Neural progenitor cell (in vitro differentiated cells): ENCODE results near the gene AKAP8L. TPM values are rescaled to one million over a fixed set of nuclear protein-coding genes. Genes with fewer than 3 reads are reported as not detected.

Experiments used
- DNase-seq: peaks from one replicate; pipeline ENCODE4 v3.0.0-alpha.2; 2016; ENCODE audit warnings: low spot score
- H2AFZ ChIP-seq: fragments of 200-600 bp; sonication (generic); replicated peaks from 2 replicates; pipeline ENCODE4 v1.6.1; 2016; ENCODE audit warnings: antibody characterized with exemption
- H3F3A ChIP-seq: fragments of 200-600 bp; sonication (generic); 2 replicates; pipeline ENCODE4 v1.6.1; 2016; ENCODE audit warnings: antibody characterized with exemption, low read depth
- H3K27ac ChIP-seq: fragments of 200-600 bp; sonication (generic); 2 replicates; pipeline ENCODE4 v1.5.1; 2016; ENCODE audit warnings: mild to moderate bottlenecking
- H3K27me3 ChIP-seq: fragments of 200-600 bp; sonication (generic); 2 replicates; pipeline ENCODE4 v1.6.1; 2016; ENCODE audit warnings: mild to moderate bottlenecking, moderate library complexity
- H3K36me3 ChIP-seq: fragments of 200-600 bp; sonication (generic); 2 replicates; pipeline ENCODE4 v1.5.1; 2016
- H3K4me1 ChIP-seq: fragments of 200-600 bp; sonication (generic); 2 replicates; pipeline ENCODE4 v1.6.1; 2016; ENCODE audit warnings: mixed run types
- H3K4me2 ChIP-seq: fragments of 200-600 bp; sonication (generic); 2 replicates; pipeline ENCODE4 v1.6.1; 2016
- H3K4me3 ChIP-seq: fragments of 200-600 bp; sonication (generic); 2 replicates; pipeline ENCODE4 v1.5.1; 2016
- H3K79me2 ChIP-seq: fragments of 200-600 bp; sonication (generic); 2 replicates; pipeline ENCODE4 v1.6.1; 2016; ENCODE audit warnings: low read depth
- H3K9ac ChIP-seq: fragments of 200-600 bp; sonication (generic); 2 replicates; pipeline ENCODE4 v1.6.1; 2016
- H3K9me3 ChIP-seq: fragments of 200-600 bp; sonication (generic); 2 replicates; pipeline ENCODE4 v1.5.1; 2016; ENCODE audit warnings: low read depth
- H4K20me1 ChIP-seq: fragments of 200-600 bp; sonication (generic); 2 replicates; pipeline ENCODE4 v1.6.1; 2016; ENCODE audit warnings: low read depth
- H3K27ac Mint-ChIP-seq: 3 replicates; pipeline ENCODE4 v1.8.0; 2021; ENCODE audit warnings: mixed read lengths
- H3K27me3 Mint-ChIP-seq: 2 replicates; pipeline ENCODE4 v1.8.0; 2022; ENCODE audit warnings: low read depth, mild to moderate bottlenecking, inconsistent platforms, moderate library complexity, mixed read lengths; ENCODE audit not compliant: insufficient read depth
- H3K36me3 Mint-ChIP-seq: 3 replicates; pipeline ENCODE4 v1.8.0; 2021; ENCODE audit warnings: mixed read lengths
- H3K4me1 Mint-ChIP-seq: 3 replicates; pipeline ENCODE4 v1.8.0; 2021; ENCODE audit warnings: mixed read lengths
- H3K4me3 Mint-ChIP-seq: 3 replicates; pipeline ENCODE4 v1.8.0; 2021; ENCODE audit warnings: mild to moderate bottlenecking, moderate library complexity, mixed read lengths
- H3K9me3 Mint-ChIP-seq: 3 replicates; pipeline ENCODE4 v1.8.0; 2020; ENCODE audit warnings: mixed read lengths
- CTCF ChIP-seq: fragments of 200-600 bp; sonication (generic); IDR thresholded peaks from 2 replicates; pipeline ENCODE4 v1.5.1; 2017; ENCODE audit warnings: antibody characterized with exemption, mild to moderate bottlenecking
- EZH2 ChIP-seq: fragments of 200-600 bp; sonication (generic); IDR thresholded peaks from 2 replicates; pipeline ENCODE4 v1.6.1; 2017; ENCODE audit warnings: antibody characterized with exemption, mild to moderate bottlenecking, moderate library complexity
- EZH2phosphoT487 ChIP-seq: fragments of 200-600 bp; sonication (generic); IDR thresholded peaks from 2 replicates; pipeline ENCODE4 v1.6.1; 2017; ENCODE audit warnings: antibody characterized with exemption
- total RNA-seq: library from RNA; depleted of rRNA; stranded (reverse); fragments of >200 nt; gene quantifications from 2 replicates; pipeline ENCODE4 v1.2.3, GENCODE V29; 2015; ENCODE audit warnings: low replicate concordance

The AKAP8L gene
- total RNA-seq, 1 donor from 2014 or later: 131 TPM

- peak overlapping the region; percentile 85 for H3K4me3 Mint-ChIP-seq
- Histone ChIP-seq H3K4me1 (peaks cover 7% of the 10 kb centered on the region), H2AFZ (peak overlapping the region; percentile 85), H4K20me1 (peaks cover 8% of the 10 kb centered on the region), H3K27me3 (peaks cover 17% of the 10 kb centered on the region), H3K27ac (no peak overlapping the region), H3K36me3 (no peaks in the 10 kb centered on the region), H3K9me3 (no peaks in the 10 kb centered on the region), H3K9ac (no peak overlapping the region), H3K79me2 (no peaks in the 10 kb centered on the region), H3K4me2 (peak overlapping the region; percentile 100), H3K4me3 (peak overlapping the region; percentile 90), H3F3A (peaks cover 42% of the 10 kb centered on the region)
- DNase-seq: peak; percentile 42
- TF ChIP-seq EZH2phosphoT487 (no peak), CTCF (no peak), EZH2 (peak; percentile 43)
- H3K4me1 Mint-ChIP-seq: peaks cover 16% of the 10 kb centered on the region
- H3K27me3 Mint-ChIP-seq: peaks cover 22% of the 10 kb centered on the region
- H3K27ac Mint-ChIP-seq: peak overlapping the region; percentile 47
- peaks cover 2% of the 10 kb centered on the region for H3K36me3 Mint-ChIP-seq
- no peaks in the 10 kb centered on the region for H3K9me3 Mint-ChIP-seq
Measured at GRCh38 chr19:15448778-15449619, 30.2 kb upstream of the AKAP8L start.

DNA sequence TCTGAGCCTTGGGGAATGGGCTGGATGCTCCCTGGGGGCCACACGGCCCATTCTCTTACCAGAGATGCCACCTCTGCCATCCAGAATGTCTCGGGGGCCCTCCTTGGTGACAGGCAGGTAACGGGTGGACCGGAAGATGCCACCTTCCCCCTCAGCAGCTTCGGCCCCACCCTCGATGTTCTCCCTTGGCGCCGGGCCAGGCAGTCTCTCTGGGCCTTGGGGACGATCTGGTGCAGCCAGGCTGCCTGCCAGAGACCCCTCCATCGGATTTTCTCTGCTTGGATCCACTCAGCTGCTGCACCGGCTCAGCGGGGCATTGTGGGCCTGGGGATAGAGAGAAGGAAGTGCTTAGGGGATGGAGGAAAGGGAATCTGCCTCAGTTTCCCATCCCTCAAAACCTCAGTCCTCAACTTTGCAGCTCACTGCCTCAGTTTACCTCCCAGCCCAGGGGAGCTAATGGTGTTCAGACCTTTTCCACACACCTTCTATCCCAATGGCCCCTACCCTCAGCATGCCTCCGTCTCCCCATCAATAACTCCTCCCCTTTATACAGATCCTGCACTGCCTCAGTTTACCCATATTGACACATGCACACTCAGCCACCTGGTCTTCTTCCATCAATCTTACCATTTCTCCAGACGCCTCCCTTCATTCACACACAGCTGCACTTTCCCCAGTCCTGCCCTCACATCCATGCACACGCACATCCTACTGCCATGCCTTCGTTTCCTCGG lies 29.4 kb upstream of the AKAP8L start:
- peaks cover 19% of the 10 kb centered on the region for H3K27me3 Mint-ChIP-seq
- Histone ChIP-seq H3K36me3 (no peaks in the 10 kb centered on the region), H4K20me1 (peaks cover 2% of the 10 kb centered on the region), H2AFZ (no peak overlapping the region), H3K9me3 (no peaks in the 10 kb centered on the region), H3K27ac (no peak overlapping the region), H3K27me3 (peaks cover 9% of the 10 kb centered on the region), H3F3A (peaks cover 40% of the 10 kb centered on the region), H3K4me2 (peak overlapping the region; percentile 100), H3K4me3 (peak overlapping the region; percentile 90), H3K4me1 (peaks cover 7% of the 10 kb centered on the region), H3K79me2 (no peaks in the 10 kb centered on the region), H3K9ac (no peak overlapping the region)
- peak overlapping the region; percentile 85 for H3K4me3 Mint-ChIP-seq
- no peaks in the 10 kb centered on the region for H3K9me3 Mint-ChIP-seq
- H3K36me3 Mint-ChIP-seq: peaks cover 2% of the 10 kb centered on the region
- TF ChIP-seq EZH2: no peak
- no peak for TF ChIP-seq EZH2phosphoT487
- no peak for TF ChIP-seq CTCF
- H3K4me1 Mint-ChIP-seq: peaks cover 11% of the 10 kb centered on the region
- no peak for DNase-seq
- no peak overlapping the region for H3K27ac Mint-ChIP-seq

DNA sequence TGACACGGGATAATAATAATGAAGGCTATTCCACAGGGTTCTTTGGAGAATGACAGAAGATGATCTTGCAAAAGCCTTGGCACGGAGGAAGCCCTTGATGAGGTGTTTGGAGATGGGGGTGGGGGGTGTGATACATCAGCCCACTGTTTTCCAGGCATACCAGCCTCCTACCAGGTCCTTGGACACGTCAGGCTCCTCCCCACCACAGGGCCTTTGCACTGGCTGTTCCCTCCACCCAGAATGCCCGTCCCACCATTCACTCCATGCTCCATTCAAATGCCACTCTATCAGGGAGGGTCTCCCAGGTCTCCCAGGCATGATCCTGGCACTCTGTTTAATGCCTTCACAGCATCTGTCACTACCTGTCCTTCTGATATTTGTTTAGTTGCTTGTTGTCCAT lies 28.3 kb upstream of the AKAP8L start:
- TF ChIP-seq EZH2phosphoT487: no peak
- no peak for TF ChIP-seq EZH2
- no peak for TF ChIP-seq CTCF
- Histone ChIP-seq H3K9me3 (no peaks in the 10 kb centered on the region), H4K20me1 (no peaks in the 10 kb centered on the region), H3K4me2 (no peak overlapping the region), H3F3A (peaks cover 33% of the 10 kb centered on the region), H3K36me3 (no peaks in the 10 kb centered on the region), H3K4me3 (no peak overlapping the region), H3K9ac (no peak overlapping the region), H2AFZ (no peak overlapping the region), H3K79me2 (no peaks in the 10 kb centered on the region), H3K27me3 (no peaks in the 10 kb centered on the region), H3K27ac (no peak overlapping the region), H3K4me1 (peaks cover 7% of the 10 kb centered on the region)
- Mint-ChIP-seq H3K27me3 (peaks cover 19% of the 10 kb centered on the region), H3K9me3 (no peaks in the 10 kb centered on the region), H3K4me1 (peaks cover 11% of the 10 kb centered on the region), H3K27ac (no peak overlapping the region), H3K36me3 (peaks cover 2% of the 10 kb centered on the region), H3K4me3 (peak overlapping the region; percentile 48)
- no peak for DNase-seq
